C4-2B (cell line): ENCODE results near the gene PML.

ENCODE experiments used
- H3K27ac ChIP-seq: fragments of 450-650 bp; 2 replicates; pipeline ENCODE4 v1.5.1; 2017
- ZFX ChIP-seq: fragments of 450-650 bp; IDR thresholded peaks from 2 replicates; pipeline ENCODE4 v1.6.1; 2017
- TF ChIP-seq, protein P1 (sequence below): fragments of 450-650 bp; conservative IDR thresholded peaks from 2 replicates; pipeline ENCODE4 v1.5.1; 2017; ENCODE audit warnings: mild to moderate bottlenecking

Gene PML

GRCh38 chr15:73987681-73988444, 6.7 kb upstream of the PML start:
- no peak for TF ChIP-seq ZFX
- TF ChIP-seq, protein P1, sequence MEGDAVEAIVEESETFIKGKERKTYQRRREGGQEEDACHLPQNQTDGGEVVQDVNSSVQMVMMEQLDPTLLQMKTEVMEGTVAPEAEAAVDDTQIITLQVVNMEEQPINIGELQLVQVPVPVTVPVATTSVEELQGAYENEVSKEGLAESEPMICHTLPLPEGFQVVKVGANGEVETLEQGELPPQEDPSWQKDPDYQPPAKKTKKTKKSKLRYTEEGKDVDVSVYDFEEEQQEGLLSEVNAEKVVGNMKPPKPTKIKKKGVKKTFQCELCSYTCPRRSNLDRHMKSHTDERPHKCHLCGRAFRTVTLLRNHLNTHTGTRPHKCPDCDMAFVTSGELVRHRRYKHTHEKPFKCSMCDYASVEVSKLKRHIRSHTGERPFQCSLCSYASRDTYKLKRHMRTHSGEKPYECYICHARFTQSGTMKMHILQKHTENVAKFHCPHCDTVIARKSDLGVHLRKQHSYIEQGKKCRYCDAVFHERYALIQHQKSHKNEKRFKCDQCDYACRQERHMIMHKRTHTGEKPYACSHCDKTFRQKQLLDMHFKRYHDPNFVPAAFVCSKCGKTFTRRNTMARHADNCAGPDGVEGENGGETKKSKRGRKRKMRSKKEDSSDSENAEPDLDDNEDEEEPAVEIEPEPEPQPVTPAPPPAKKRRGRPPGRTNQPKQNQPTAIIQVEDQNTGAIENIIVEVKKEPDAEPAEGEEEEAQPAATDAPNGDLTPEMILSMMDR, result no peak
- no peak overlapping the region for H3K27ac ChIP-seq

- TF ChIP-seq ZFX, result no peak
- TF ChIP-seq, protein P1, result no peak
Measured at GRCh38 chr15:73988445-73988969, 6.0 kb upstream of the PML start.

GRCh38 chr15:73989001-73989798, 5.3 kb upstream of the PML start:
- H3K27ac ChIP-seq, result no peak overlapping the region
- TF ChIP-seq ZFX, result no peak
- TF ChIP-seq, protein P1, result no peak

More at GRCh38 chr15:73988445-73988969, 6.0 kb upstream of the PML start:
- no peak overlapping the region for H3K27ac ChIP-seq

DNA sequence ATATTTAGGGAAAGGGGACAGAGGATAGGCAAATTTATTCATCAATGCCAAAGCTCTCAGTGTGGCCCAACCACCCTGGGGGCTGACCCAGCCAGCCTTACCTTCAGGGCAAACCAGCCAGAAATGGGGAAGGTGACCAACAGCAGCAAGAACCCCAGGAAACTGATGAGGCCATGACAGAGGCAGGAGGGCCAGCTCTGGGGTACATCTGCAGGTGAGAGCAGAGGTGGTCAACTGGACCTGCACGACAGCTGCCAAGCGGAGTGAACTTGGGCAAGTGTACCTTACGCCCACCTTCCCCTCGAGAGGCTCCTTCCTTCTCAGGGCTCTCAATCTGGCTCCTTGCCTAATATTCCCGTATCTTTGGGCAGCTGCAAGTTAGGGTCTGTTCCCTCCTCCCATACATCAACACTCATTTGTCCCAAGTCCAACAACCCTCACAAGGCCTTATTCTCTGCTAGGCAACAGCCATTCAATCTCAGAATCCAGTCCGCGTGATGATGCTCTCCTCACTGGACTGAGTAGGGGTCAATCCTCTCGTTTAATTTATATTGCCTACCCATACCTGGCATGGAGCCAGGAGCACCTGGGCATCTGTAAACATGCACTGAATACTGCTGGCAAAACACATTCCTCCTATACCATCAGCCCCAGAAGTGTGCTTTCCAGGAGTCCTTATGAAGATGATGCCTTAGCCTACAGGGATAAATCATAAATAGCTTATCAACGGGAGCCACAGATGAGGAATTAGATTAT, 4.1 kb upstream of the PML start:
- no peak for TF ChIP-seq ZFX
- TF ChIP-seq, protein P1, result no peak
- no peak overlapping the region for H3K27ac ChIP-seq

- H3K27ac ChIP-seq, result peak overlapping the region; percentile 65
- TF ChIP-seq, protein P1, result no peak
- TF ChIP-seq ZFX, result no peak
Measured at GRCh38 chr15:73991260-73991659, 3.3 kb upstream of the PML start.

- H3K27ac ChIP-seq, result peak within 1 kb of the TSS; percentile 65
- peak; percentile 62; the same call in 1 of the 2 replicates for TF ChIP-seq ZFX
- TF ChIP-seq, protein P1, result peak; percentile 97
Measured at GRCh38 chr15:73991726-73992593, 2.6 kb upstream of the PML start, which contains the start of gene STOML1. TSS of gene STOML1 (minus strand) at chr15:73992295. CDS start at chr15:73992223, 72 bp downstream.
